Measurements from ENCODE around the gene USP26. TPM values are rescaled to one million over a fixed set of nuclear protein-coding genes. Genes with fewer than 3 reads are reported as not detected.
"Not testable (repeated sequence)": the region's sequence is repeated elsewhere in the genome, so short reads cannot be mapped to it uniquely, and the experiment has no call there.

Gene USP26, protein sequence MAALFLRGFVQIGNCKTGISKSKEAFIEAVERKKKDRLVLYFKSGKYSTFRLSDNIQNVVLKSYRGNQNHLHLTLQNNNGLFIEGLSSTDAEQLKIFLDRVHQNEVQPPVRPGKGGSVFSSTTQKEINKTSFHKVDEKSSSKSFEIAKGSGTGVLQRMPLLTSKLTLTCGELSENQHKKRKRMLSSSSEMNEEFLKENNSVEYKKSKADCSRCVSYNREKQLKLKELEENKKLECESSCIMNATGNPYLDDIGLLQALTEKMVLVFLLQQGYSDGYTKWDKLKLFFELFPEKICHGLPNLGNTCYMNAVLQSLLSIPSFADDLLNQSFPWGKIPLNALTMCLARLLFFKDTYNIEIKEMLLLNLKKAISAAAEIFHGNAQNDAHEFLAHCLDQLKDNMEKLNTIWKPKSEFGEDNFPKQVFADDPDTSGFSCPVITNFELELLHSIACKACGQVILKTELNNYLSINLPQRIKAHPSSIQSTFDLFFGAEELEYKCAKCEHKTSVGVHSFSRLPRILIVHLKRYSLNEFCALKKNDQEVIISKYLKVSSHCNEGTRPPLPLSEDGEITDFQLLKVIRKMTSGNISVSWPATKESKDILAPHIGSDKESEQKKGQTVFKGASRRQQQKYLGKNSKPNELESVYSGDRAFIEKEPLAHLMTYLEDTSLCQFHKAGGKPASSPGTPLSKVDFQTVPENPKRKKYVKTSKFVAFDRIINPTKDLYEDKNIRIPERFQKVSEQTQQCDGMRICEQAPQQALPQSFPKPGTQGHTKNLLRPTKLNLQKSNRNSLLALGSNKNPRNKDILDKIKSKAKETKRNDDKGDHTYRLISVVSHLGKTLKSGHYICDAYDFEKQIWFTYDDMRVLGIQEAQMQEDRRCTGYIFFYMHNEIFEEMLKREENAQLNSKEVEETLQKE
- not detected for polyA plus RNA-seq (2012; ENCODE audit: insufficient read depth, insufficient read length)

DNA sequence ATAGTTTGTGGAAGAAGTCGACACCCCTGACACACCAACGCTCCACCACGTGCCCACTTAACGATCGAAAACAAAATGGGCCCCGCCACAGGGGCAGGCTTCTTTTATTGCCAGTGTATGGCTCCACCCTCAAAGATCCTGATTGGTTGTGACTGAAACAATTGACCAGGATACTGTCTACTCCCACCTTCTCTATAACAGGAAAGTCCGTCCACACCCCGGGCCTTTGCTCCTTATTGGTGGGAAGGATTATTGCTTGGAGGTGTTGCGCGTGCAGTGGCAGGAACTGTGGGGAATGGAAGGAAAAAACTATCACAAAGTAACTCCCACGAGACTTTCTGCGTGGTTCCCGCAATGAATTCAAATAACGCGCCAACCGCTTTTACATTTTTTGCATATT lies at the start of gene USP26:
Gene USP26 (minus strand): TSS at position 79 of the 400 bp plus-strand sequence. CDS start 68,889 bp downstream, outside the sequence.
- H3K4me3 ChIP-seq (ENCODE audit: low read length) = no peak within 1 kb of the TSS
- no peak for DNase-seq (ENCODE audit: low read depth, low spot score)

- H3K4me3 ChIP-seq (ENCODE audit: low read length) = no peak overlapping the region
- no peak for DNase-seq (ENCODE audit: low read depth, low spot score)
Measured at GRCh38 chrX:133134282-133134681, 37.4 kb upstream of the USP26 start.

- H3K4me3 ChIP-seq (ENCODE audit: low read length) = no peak overlapping the region
- DNase-seq (ENCODE audit: low read depth, low spot score) = no peak
Measured at GRCh38 chrX:133120406-133120805, 23.5 kb upstream of the USP26 start.

DNA sequence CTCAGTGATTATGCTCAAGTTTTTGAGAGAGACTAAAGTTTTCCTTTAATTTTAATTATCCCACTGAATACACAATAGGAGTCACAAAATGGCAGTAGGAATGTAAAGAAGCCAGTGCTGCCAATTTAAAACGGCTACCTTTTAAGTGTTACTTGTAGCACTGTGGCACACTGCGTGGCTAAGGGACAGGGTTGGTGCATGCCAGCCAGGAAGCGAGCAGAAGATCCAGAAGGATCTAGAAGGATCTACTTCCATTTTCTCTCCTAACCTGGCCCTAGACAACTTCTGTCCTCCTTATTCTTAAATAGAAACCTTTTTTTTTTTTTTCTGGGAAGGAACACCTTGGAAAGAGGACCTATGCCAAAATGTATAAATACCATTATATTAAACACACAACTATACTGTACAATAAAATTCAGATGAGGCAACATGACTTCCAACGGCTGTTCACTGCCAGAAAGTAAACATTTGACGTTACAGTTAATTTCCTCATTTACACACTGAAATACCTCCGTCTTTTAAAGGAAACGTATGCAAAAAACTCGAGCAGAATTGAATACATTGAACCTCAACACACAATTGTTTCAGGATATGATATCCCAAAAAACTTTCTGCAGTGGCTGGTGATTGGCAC lies 2.7 kb downstream of the USP26 start:
- H3K4me3 ChIP-seq (ENCODE audit: low read length) = no peak overlapping the region
- DNase-seq (ENCODE audit: low read depth, low spot score) = no peak

DNA sequence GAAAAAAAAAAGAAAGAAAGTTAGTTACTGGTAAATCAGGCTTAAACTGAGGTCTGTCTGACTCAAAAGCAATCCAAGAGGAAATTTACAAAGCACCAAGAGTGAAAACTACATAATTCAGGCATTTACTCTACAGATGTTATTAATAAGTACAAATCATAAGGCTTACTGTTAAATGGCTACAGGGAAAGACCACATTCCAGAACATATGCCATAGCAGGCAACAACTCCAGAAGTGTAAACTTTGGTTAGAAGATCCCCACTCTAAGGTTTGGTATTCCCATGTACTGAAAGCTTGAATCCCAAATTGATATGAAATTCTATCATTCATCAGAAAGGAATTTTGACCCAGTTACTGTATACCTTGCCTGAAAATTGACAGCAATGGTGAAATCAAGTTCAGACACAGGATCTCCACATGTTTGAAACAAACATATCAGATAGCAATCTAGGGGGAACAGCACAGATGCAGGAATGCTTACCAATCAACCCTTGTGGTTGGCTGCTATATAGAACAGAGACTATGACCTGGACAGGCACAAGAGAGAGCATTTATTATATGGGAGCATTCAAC lies 6.6 kb downstream of the USP26 start:
- DNase-seq (ENCODE audit: low read depth, low spot score) = no peak
- H3K4me3 ChIP-seq (ENCODE audit: low read length) = no peak overlapping the region

DNA sequence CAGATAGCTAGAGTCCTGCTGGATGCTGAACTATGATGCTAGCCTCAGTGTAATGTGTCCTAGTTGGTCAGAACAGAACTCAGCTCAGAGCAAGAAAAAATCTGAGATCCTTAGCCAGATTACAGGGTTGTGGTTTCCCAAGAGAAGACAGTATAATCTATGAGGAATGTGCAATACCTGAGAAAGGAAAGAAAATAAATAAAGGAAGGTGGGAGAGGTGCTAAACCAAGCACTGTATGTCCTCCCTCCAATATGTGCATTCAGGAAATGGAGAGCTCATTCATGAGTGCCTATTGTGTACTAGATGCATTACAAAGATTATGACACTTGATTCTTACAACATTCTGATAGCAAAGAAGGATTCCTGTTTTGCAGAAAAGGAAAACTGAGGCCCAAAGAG lies 7.5 kb downstream of the USP26 start:
- no peak for DNase-seq (ENCODE audit: low read depth, low spot score)
- H3K4me3 ChIP-seq (ENCODE audit: low read length) = no peak overlapping the region

GRCh38 chrX:133085785-133086184 lies 11.1 kb downstream of the USP26 start:
- no peak for DNase-seq (ENCODE audit: low read depth, low spot score)
- H3K4me3 ChIP-seq (ENCODE audit: low read length) = no peak overlapping the region

DNA sequence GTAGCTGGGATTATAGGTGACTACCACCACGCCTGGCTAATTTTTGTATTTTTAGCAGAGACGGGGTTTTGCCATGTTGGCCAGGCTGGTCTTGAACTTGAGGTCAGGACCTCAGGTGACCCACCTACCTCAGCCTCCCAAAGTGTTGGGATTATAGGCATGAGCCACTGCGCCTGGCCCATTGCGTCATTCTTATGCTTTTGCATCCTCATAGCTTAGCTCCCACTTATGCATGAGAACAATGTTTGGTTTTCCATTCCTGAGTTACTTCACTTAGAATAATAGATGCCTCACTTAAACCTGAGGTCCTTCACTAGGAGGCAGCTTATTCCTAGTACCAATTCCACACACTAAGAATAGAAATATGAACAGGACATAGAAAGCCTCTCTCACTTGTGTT lies 11.9 kb downstream of the USP26 start:
- DNase-seq (ENCODE audit: low read depth, low spot score); H3K4me3 ChIP-seq (ENCODE audit: low read length): not testable (repeated sequence)

DNA sequence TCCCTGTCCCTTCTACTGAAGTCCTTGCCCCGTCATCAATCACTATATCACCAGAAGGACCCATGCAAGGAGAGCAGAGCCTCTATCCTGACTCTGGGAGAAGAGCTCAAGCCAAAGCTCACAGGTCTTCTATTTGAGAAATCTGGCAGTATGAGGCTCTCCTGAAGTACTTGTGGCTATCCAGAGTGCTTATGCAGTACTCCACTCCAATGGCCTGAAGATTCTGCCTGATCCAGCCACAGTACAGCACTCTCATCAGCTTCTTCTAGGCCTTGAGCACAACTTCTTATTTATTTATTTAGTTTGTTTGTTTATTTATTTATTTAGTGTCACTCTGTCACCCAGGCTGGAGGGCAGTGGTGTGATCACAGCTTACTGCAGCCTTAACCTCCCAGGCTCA lies 13.0 kb downstream of the USP26 start:
- DNase-seq (ENCODE audit: low read depth, low spot score) = no peak
- no peak overlapping the region for H3K4me3 ChIP-seq (ENCODE audit: low read length)

DNA sequence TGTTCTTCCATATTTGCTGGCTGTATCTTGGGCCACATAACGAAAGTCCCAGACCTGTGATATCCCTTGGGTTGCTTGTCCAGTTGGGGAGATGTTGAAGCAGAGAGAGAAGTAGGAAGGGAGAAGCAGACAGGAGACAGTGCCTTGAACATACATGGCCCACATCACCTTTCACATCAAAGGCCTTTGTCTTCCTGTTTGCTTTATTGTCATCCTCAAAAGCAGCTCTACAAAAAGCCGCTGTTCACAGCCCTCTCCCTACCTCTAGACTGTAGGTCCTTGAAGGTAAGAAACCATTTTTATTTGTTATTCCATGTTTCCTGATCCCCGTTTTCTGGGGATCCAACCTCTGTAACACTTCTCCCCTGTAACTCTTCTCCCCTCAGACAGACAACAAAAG lies 14.9 kb downstream of the USP26 start:
- peak; percentile 49 for DNase-seq (ENCODE audit: low read depth, low spot score)
- H3K4me3 ChIP-seq (ENCODE audit: low read length) = no peak overlapping the region

DNA sequence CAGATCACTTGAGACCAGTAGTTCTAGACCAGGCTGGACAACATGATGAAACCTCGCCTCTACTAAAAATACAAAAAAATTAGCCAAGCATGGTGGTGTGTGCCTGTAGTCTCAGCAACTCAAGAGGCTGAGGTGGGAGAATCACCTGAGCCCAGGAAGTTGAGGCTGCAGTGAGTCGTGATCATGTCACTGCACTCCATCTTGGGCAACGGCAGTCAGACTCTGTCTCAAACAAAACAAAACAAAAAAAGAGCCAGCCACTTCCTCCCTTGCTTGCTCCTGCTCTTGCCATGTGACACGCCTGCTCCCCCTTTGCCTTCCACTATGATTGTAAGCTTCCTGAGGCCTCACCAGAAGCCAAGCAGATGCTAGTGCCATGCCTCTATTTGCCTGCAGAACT lies 19.1 kb downstream of the USP26 start:
- H3K4me3 ChIP-seq (ENCODE audit: low read length); DNase-seq (ENCODE audit: low read depth, low spot score): not testable (repeated sequence)

DNA sequence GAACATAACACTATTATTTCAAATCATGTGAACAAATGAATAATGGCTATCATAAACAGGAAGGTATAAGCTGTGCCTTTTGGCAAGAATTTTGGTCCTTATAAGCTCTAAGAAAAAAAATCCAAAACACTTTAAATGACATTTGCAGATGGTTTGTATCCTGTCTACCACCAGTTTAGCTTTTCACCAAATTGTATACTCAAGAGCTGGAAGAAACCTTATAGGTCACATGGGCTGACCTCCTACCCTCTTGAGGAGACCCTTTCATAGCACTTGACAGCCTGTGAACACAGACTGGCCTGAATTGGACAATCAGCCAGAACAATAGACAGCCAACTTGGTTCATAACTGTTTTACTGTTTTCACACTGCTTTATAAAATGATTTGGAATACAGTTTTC lies 24.3 kb downstream of the USP26 start:
- DNase-seq (ENCODE audit: low read depth, low spot score) = no peak
- H3K4me3 ChIP-seq (ENCODE audit: low read length) = no peak overlapping the region

- H3K4me3 ChIP-seq (ENCODE audit: low read length) = no peak overlapping the region
- no peak for DNase-seq (ENCODE audit: low read depth, low spot score)
Measured at GRCh38 chrX:133068461-133068860, 28.4 kb downstream of the USP26 start.

DNA sequence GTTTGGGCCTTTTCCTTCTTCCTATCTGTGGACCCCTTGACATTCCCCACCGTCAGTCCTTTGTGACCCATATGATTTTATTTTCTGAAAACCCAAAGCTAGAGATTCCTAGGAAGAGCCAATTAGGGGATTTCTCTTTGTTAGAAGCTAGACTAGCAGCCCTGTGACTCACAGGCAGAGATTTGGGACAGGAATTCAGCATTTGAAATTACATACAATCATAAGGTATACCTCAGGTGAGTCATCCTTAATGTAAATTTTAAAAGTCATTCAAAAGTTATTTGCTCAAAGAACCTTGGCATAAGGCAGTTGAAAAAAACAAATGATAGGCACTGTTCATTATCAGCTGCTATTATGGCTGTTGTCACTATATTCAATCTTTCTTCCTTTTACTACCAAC lies 40.6 kb downstream of the USP26 start:
- no peak for DNase-seq (ENCODE audit: low read depth, low spot score)
- no peak overlapping the region for H3K4me3 ChIP-seq (ENCODE audit: low read length)

GRCh38 chrX:133054761-133055405 lies 42.0 kb downstream of the USP26 start:
- no peak for DNase-seq (ENCODE audit: low read depth, low spot score)

DNA sequence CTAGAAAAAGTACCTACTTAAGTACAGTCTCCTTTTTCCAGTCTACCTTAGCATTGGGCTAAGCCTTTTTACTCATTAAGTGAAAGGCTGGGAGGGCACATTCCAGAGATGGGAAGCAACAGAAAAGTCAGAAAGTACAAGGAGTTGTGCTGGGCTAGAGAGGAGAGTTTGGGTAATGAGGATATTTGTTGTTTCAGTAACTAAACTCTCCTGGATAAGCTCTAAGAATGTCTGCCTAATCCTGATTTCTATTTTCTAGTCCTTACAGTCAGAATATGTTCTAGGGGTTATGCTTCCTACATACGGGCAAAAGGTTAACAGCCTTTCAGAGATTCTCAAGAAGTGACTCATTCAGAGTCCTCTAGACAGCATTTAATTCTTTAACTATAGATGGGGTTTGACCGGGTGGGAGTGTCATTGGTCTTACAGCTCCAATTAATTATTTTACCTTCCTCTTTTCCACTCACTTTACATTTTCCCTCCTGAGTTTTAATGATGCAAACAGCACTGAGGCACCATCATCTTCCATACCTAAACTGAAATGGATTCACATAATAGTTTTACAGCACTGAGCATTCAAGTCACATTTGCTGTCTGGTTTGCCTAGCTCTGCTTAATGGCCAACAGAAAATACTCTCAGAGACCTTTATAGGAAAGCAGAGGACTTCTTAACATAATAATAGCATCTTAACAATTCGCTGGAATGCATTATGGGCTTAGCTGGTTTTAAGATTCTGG lies 42.9 kb downstream of the USP26 start:
- DNase-seq (ENCODE audit: low read depth, low spot score) = no peak
- no peak overlapping the region for H3K4me3 ChIP-seq (ENCODE audit: low read length)

More at GRCh38 chrX:133054761-133055405, 42.0 kb downstream of the USP26 start:
- no peak overlapping the region for H3K4me3 ChIP-seq (ENCODE audit: low read length)

GRCh38 chrX:133048751-133049150 lies 48.2 kb downstream of the USP26 start:
- DNase-seq (ENCODE audit: low read depth, low spot score) = no peak

DNA sequence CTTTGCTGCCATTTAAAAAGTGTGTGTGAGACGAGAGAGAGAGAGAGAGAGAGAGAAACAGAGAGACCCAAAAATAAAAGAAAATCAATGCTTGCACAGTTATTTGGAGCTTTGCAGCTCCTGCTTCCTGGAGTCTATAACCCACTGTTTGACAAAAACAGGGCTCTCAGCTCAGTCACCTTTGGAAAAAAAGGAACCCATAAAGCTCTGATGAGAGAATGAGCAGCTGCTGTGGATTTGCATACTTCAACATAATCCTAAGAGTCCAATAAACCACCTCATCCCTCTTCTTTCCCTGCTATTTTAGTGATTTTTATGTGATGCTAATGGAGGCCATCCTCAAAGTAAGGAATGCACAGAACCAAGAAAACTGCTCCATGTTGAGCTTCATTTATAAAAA lies 50.3 kb downstream of the USP26 start:
- DNase-seq (ENCODE audit: low read depth, low spot score) = no peak
- H3K4me3 ChIP-seq (ENCODE audit: low read length) = no peak overlapping the region

More at GRCh38 chrX:133048751-133049150, 48.2 kb downstream of the USP26 start:
- no peak overlapping the region for H3K4me3 ChIP-seq (ENCODE audit: low read length)
